ENCODE data around the gene TLE2. TPM values are rescaled to one million over a fixed set of nuclear protein-coding genes. Genes with fewer than 3 reads are reported as not detected.

Gene TLE2
- total RNA-seq, 1 experiment from 2014 or later, result 3.0 TPM

DNA sequence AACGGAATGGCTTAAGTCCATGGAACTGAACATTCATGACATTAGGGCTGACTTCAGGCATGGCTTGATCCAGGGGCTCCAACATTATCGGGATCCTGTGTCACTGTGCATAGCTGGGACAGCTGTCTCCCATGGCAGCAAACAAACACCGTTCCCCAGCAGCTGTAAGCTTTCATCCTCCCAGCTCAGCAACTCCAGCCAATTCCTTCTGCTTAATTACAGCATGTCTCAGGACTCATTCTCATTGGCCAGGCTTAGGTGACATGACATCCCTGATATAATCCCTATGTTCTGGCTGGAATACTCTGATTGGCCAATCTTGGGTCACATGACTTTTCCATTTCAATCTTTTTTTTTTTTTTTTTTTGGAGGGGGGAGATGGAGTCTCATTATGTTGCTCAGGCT is 44.1 kb upstream of the TLE2 start:
- peak; percentile 54 for DNase-seq (ENCODE audit: unreplicated experiment)
- CTCF ChIA-PET, result interaction anchor here (0.6 to 1.6 kb wide), 6 partner anchors 24 to 392 kb away, joined by 3 to 5 read pairs (median 4); no protein-coding TSS in a partner anchor
- H3K27me3 Mint-ChIP-seq (ENCODE audit: insufficient read depth, unreplicated experiment), result no peaks in the 10 kb centered on the region
- H3K4me3 Mint-ChIP-seq (ENCODE audit: unreplicated experiment), result no peak overlapping the region
- POLR2A ChIA-PET, result interaction anchor here (0.6 kb wide), 1 partner anchor 65 kb away, joined by 3 read pairs; no protein-coding TSS in a partner anchor
- intact Hi-C loops (cut with micrococcal nuclease), result loop anchor here (10.0 kb wide), 1 partner anchor 118 kb away; no protein-coding TSS in a partner anchor
- H3K27ac Mint-ChIP-seq (ENCODE audit: low read depth, unreplicated experiment), result no peak overlapping the region
- no TSS peak for BruUV-seq (replicated peaks)
- H3K9me3 Mint-ChIP-seq (ENCODE audit: unreplicated experiment), result no peaks in the 10 kb centered on the region
- TF ChIP-seq, protein P1, sequence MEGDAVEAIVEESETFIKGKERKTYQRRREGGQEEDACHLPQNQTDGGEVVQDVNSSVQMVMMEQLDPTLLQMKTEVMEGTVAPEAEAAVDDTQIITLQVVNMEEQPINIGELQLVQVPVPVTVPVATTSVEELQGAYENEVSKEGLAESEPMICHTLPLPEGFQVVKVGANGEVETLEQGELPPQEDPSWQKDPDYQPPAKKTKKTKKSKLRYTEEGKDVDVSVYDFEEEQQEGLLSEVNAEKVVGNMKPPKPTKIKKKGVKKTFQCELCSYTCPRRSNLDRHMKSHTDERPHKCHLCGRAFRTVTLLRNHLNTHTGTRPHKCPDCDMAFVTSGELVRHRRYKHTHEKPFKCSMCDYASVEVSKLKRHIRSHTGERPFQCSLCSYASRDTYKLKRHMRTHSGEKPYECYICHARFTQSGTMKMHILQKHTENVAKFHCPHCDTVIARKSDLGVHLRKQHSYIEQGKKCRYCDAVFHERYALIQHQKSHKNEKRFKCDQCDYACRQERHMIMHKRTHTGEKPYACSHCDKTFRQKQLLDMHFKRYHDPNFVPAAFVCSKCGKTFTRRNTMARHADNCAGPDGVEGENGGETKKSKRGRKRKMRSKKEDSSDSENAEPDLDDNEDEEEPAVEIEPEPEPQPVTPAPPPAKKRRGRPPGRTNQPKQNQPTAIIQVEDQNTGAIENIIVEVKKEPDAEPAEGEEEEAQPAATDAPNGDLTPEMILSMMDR (IDR thresholded peaks at IDR 0.05; ENCODE audit: unreplicated experiment), result no peak
- H3K4me1 Mint-ChIP-seq (ENCODE audit: insufficient read depth, unreplicated experiment), result no peaks in the 10 kb centered on the region
- peaks cover 4% of the 10 kb centered on the region for H3K36me3 Mint-ChIP-seq (ENCODE audit: insufficient read depth, unreplicated experiment)

DNA sequence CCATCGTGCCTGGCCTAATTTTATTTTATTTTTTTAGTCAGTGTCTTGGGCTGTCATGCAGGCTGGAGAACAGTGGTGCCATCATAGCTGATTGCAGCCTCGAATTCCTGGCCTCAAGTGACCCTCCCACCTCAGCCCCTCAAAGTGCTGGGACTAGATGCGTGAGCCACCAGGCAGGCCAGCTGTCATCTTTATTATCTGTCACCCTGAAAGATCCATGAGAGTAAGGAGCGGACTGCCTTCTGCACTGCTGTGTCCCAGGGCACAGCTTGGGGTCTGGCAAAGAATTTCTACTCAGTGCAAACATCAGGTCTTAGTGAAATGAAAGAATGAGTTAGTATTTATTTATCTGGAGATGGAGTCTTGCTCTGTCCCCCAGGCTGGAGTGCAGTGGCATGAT is 42.7 kb upstream of the TLE2 start:
- no peaks in the 10 kb centered on the region for H3K9me3 Mint-ChIP-seq (ENCODE audit: unreplicated experiment)
- TF ChIP-seq, protein P1 (IDR thresholded peaks at IDR 0.05; ENCODE audit: unreplicated experiment), result no peak
- H3K4me1 Mint-ChIP-seq (ENCODE audit: insufficient read depth, unreplicated experiment), result no peaks in the 10 kb centered on the region
- H3K36me3 Mint-ChIP-seq (ENCODE audit: insufficient read depth, unreplicated experiment), result peaks cover 4% of the 10 kb centered on the region
- intact Hi-C loops (cut with micrococcal nuclease), result loop anchor here (10.0 kb wide), 1 partner anchor 117 kb away; no protein-coding TSS in a partner anchor
- POLR2A ChIA-PET, result no interaction called here
- CTCF ChIA-PET, result interaction anchor here (0.6 to 1.6 kb wide), 3 partner anchors 27 to 116 kb away, joined by 3 to 5 read pairs (median 3); no protein-coding TSS in a partner anchor
- H3K27ac Mint-ChIP-seq (ENCODE audit: low read depth, unreplicated experiment), result no peak overlapping the region
- no peaks in the 10 kb centered on the region for H3K27me3 Mint-ChIP-seq (ENCODE audit: insufficient read depth, unreplicated experiment)
- H3K4me3 Mint-ChIP-seq (ENCODE audit: unreplicated experiment), result no peak overlapping the region
- BruUV-seq (replicated peaks), result no TSS peak
- no peak for DNase-seq (ENCODE audit: unreplicated experiment)

DNA sequence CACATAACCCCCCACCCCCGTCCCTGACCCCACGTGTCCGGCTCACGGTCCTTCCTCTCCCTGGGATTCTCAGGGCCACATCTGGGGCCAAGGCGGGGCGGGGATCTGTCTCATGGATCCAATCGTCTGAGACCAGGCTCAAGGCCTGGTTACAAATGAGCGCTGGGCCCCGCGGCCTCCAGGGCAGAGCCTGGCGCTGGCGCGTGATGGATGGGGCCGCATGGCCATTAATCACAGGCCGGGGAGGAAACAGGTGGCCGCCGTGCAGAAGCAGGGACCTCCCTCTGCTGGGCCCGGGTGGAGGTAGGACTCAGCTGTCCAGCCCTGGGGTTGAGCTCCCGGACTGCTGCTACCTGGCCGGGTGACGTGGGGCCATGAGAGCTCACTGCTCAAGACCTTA is 39.0 kb upstream of the TLE2 start:
- Mint-ChIP-seq H3K27ac (ENCODE audit: low read depth, unreplicated experiment) (no peak overlapping the region), H3K4me3 (ENCODE audit: unreplicated experiment) (no peak overlapping the region), H3K27me3 (ENCODE audit: insufficient read depth, unreplicated experiment) (no peaks in the 10 kb centered on the region), H3K36me3 (ENCODE audit: insufficient read depth, unreplicated experiment) (peaks cover 4% of the 10 kb centered on the region), H3K4me1 (ENCODE audit: insufficient read depth, unreplicated experiment) (no peaks in the 10 kb centered on the region), H3K9me3 (ENCODE audit: unreplicated experiment) (no peaks in the 10 kb centered on the region)
- no peak for DNase-seq (ENCODE audit: unreplicated experiment)
- CTCF ChIA-PET, result interaction anchor here (0.6 kb wide), 1 partner anchor 10 kb away, joined by 4 read pairs; no protein-coding TSS in a partner anchor
- no TSS peak for BruUV-seq (replicated peaks)
- POLR2A ChIA-PET, result interaction anchor here (0.6 kb wide), 1 partner anchor 1015 kb away, joined by 4 read pairs; no protein-coding TSS in a partner anchor
- intact Hi-C loops (cut with micrococcal nuclease), result no loop called here
- TF ChIP-seq, protein P1 (IDR thresholded peaks at IDR 0.05; ENCODE audit: unreplicated experiment), result no peak

DNA sequence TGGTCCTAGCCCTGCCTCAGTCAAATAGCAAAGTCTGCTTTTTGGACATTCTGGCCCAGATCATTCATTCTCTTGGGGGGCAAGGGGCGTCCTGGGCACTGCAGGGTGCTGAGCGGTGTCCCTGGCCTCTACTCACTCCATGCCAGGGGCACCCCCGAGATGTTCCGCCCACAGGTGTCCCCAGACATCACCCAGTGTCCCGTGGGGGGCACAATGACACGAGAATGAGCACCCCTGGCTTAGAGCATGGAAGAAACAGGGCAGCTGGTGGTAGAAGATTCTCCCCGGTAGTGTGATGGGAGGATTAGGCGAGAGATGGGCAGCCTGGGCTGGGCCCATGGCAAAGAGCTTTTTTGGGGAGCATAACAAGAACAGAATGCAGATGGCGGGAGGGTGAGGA is 38.5 kb upstream of the TLE2 start:
- H3K4me3 Mint-ChIP-seq (ENCODE audit: unreplicated experiment), result no peak overlapping the region
- peaks cover 4% of the 10 kb centered on the region for H3K36me3 Mint-ChIP-seq (ENCODE audit: insufficient read depth, unreplicated experiment)
- TF ChIP-seq, protein P1 (IDR thresholded peaks at IDR 0.05; ENCODE audit: unreplicated experiment), result no peak
- ChIA-PET CTCF (no interaction called here), POLR2A (no interaction called here)
- no peaks in the 10 kb centered on the region for H3K27me3 Mint-ChIP-seq (ENCODE audit: insufficient read depth, unreplicated experiment)
- DNase-seq (ENCODE audit: unreplicated experiment), result no peak
- no TSS peak for BruUV-seq (replicated peaks)
- H3K4me1 Mint-ChIP-seq (ENCODE audit: insufficient read depth, unreplicated experiment), result no peaks in the 10 kb centered on the region
- intact Hi-C loops (cut with micrococcal nuclease), result no loop called here
- H3K27ac Mint-ChIP-seq (ENCODE audit: low read depth, unreplicated experiment), result no peak overlapping the region
- H3K9me3 Mint-ChIP-seq (ENCODE audit: unreplicated experiment), result no peaks in the 10 kb centered on the region

Data from MCF 10A (cell line).